ENCODE data around the gene GTPBP6. TPM values are rescaled to one million over a fixed set of nuclear protein-coding genes. Genes with fewer than 3 reads are reported as not detected.

The GTPBP6 gene
- polyA plus RNA-seq, 1 experiment, result 15.5 TPM

GRCh38 chrX:317424-318067 is 1.1 kb downstream of the GTPBP6 start:
- CTCF ChIA-PET, result no interaction called here
- TF ChIP-seq, protein P1, sequence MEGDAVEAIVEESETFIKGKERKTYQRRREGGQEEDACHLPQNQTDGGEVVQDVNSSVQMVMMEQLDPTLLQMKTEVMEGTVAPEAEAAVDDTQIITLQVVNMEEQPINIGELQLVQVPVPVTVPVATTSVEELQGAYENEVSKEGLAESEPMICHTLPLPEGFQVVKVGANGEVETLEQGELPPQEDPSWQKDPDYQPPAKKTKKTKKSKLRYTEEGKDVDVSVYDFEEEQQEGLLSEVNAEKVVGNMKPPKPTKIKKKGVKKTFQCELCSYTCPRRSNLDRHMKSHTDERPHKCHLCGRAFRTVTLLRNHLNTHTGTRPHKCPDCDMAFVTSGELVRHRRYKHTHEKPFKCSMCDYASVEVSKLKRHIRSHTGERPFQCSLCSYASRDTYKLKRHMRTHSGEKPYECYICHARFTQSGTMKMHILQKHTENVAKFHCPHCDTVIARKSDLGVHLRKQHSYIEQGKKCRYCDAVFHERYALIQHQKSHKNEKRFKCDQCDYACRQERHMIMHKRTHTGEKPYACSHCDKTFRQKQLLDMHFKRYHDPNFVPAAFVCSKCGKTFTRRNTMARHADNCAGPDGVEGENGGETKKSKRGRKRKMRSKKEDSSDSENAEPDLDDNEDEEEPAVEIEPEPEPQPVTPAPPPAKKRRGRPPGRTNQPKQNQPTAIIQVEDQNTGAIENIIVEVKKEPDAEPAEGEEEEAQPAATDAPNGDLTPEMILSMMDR (IDR thresholded peaks at IDR 0.05; ENCODE audit: low read depth, low read length), result no peak
- H3K27me3 ChIP-seq (ENCODE audit: control insufficient read depth, insufficient read depth, low read length), result no peaks in the 10 kb centered on the region
- H3K27ac ChIP-seq (ENCODE audit: low read depth, low read length), result no peak overlapping the region
- peak overlapping the region; percentile 70 for H3K4me3 ChIP-seq (ENCODE audit: low read depth, low read length)
- peaks cover 5% of the 10 kb centered on the region; the same call in 1 of the 2 replicates for H3K9me3 ChIP-seq (ENCODE audit: control insufficient read depth, insufficient read depth, low read length)
- DNase-seq (ENCODE audit: low read depth, low spot score), result peak; percentile 21
- POLR2A ChIA-PET, result no interaction called here

DNA sequence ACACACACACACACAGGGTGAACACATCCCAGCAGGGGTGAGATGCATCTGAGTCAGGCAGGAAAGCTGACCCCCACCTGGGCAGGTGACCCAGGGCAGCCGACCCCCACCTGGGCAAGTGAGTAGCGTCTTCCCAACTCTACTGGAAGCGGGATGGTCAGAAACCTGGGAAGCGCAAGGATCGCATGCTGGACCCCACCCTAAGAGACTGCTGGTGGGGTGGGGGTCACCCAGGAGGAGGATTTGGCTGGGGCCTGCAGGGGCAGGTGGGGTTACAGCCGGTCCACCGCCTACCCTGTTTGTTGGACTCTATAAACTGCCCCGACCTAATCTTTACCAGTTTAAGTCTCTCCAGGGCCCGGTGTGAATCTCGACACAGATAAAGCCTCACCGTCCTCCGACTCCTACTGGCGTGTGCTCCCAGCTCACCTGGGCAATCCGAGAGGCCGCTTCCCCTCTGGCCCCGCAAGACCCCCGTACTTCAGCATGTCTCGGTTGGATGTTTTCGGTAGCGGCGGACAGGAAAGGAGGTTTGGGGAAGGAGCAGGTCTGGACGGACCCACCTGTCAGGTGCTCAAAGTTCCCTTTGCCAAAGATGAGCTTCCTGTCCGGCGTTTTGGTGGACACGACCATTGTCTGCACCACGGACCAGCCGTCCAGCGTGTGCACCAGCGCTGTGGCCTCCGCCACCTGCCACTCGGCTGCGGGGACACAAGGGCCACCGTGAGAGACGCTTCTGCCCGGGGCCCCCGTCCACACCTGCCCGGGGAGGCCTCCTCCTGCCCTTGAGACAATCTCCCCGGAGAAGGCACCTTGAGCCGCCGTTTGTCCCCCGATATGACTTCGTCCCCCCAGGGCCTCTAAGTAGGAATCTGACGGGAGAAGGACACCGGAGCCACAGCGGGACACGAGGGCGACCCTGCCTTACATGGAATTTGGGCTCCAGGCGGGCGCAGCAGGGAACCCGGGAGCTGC is 2.0 kb downstream of the GTPBP6 start:
- peaks cover 5% of the 10 kb centered on the region; the same call in 1 of the 2 replicates for H3K9me3 ChIP-seq (ENCODE audit: control insufficient read depth, insufficient read depth, low read length)
- TF ChIP-seq, protein P1 (IDR thresholded peaks at IDR 0.05; ENCODE audit: low read depth, low read length), result no peak
- no peaks in the 10 kb centered on the region for H3K27me3 ChIP-seq (ENCODE audit: control insufficient read depth, insufficient read depth, low read length)
- H3K4me3 ChIP-seq (ENCODE audit: low read depth, low read length), result no peak overlapping the region
- no peak for DNase-seq (ENCODE audit: low read depth, low spot score)
- ChIA-PET CTCF (no interaction called here), POLR2A (no interaction called here)
- H3K27ac ChIP-seq (ENCODE audit: low read depth, low read length), result peak overlapping the region; percentile 11

GRCh38 chrX:314781-315595 is 3.6 kb downstream of the GTPBP6 start:
- Histone ChIP-seq H3K27ac (ENCODE audit: low read depth, low read length) (no peak overlapping the region), H3K9me3 (ENCODE audit: control insufficient read depth, insufficient read depth, low read length) (peaks cover 5% of the 10 kb centered on the region; the same call in 1 of the 2 replicates), H3K27me3 (ENCODE audit: control insufficient read depth, insufficient read depth, low read length) (no peaks in the 10 kb centered on the region), H3K4me3 (ENCODE audit: low read depth, low read length) (no peak overlapping the region)
- TF ChIP-seq, protein P1 (IDR thresholded peaks at IDR 0.05; ENCODE audit: low read depth, low read length), result no peak
- ChIA-PET CTCF (no interaction called here), POLR2A (no interaction called here)
- no peak for DNase-seq (ENCODE audit: low read depth, low spot score)

GRCh38 chrX:314049-314448 is 4.5 kb downstream of the GTPBP6 start:
- no peak for DNase-seq (ENCODE audit: low read depth, low spot score)
- ChIA-PET POLR2A (no interaction called here), CTCF (no interaction called here)
- H3K9me3 ChIP-seq (ENCODE audit: control insufficient read depth, insufficient read depth, low read length), result peaks cover 3% of the 10 kb centered on the region; the same call in 1 of the 2 replicates
- H3K27ac ChIP-seq (ENCODE audit: low read depth, low read length), result no peak overlapping the region
- no peaks in the 10 kb centered on the region for H3K27me3 ChIP-seq (ENCODE audit: control insufficient read depth, insufficient read depth, low read length)
- TF ChIP-seq, protein P1 (IDR thresholded peaks at IDR 0.05; ENCODE audit: low read depth, low read length), result no peak
- H3K4me3 ChIP-seq (ENCODE audit: low read depth, low read length), result no peak overlapping the region
